Activated CD4-positive, alpha-beta T cell treated with anti-CD3 and anti-CD28 coated beads for 4 hours (primary cell): ENCODE data around the gene ADORA2A.

Experiments used
- DNase-seq, 2 donors: peaks; one replicate each; pipeline ENCODE4 v3.0.0-alpha.2; 2020

ADORA2A gene

DNA sequence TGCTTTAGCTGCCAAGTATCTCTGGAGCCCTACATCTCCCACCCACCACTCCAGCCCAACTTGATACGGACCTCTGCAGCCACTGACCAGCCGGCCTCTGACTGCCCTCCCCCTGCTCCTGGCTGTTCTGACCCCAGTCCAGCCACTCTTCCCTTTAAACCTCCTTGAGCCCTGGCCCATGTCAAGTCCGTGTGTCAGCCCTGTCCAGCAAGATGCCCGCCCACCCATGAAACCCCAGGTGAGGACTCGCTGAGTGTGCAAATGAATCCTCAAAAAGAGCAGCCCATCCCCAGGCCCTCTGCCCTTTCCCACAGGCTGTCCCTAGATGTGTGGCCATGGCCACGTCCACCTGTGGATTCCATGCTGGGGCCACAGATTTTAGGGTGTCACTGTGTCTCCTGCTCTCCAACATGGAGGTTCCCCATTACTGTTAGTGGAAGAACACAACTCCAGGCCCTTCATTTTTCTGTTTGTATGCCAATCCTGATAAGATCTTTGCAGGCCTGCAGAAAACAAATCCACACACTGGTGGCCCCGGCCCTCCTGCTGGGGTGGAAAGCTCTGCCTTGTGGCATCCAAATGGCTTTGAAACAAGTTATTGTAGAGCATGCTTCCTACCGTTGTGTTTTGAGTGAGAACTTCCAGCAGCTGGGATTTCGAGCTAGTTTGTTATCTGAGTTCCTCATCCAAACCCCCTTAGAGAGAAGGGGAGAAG lies 22.7 kb upstream of the ADORA2A start:
- no peak for DNase-seq

DNA sequence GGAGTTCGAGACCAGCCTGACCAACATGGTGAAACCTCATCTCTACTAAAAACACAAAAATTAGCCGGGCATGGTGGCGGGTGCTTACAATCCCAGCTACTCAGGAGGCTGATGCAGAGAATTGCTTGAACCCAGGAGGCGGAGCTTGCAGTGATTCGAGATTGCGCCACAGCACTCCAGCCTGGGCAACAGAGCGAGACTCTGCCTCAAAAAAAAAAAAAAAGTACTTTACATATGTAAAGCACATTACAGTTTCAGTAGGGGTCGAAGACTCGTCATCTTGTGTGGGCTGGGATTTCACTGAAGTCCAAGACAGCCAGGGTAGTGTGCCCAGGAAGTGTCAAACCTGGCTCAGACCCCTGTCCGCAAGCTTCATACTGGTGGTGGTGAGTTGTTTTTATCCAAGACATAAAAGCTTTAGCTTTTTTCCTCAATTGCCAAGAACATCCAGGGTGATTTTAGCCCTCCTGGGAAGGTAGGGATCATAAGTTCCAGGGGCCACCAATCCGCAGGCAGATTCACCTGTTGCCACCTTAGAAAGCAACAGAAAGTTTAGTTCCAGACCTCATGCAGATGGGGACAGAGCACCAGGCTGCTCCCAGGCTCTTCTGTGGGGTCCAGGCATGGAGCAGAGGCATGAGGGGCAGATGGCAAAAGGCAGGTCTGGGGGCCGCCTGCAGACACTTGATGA lies 21.6 kb upstream of the ADORA2A start:
- DNase-seq = no peak

DNA sequence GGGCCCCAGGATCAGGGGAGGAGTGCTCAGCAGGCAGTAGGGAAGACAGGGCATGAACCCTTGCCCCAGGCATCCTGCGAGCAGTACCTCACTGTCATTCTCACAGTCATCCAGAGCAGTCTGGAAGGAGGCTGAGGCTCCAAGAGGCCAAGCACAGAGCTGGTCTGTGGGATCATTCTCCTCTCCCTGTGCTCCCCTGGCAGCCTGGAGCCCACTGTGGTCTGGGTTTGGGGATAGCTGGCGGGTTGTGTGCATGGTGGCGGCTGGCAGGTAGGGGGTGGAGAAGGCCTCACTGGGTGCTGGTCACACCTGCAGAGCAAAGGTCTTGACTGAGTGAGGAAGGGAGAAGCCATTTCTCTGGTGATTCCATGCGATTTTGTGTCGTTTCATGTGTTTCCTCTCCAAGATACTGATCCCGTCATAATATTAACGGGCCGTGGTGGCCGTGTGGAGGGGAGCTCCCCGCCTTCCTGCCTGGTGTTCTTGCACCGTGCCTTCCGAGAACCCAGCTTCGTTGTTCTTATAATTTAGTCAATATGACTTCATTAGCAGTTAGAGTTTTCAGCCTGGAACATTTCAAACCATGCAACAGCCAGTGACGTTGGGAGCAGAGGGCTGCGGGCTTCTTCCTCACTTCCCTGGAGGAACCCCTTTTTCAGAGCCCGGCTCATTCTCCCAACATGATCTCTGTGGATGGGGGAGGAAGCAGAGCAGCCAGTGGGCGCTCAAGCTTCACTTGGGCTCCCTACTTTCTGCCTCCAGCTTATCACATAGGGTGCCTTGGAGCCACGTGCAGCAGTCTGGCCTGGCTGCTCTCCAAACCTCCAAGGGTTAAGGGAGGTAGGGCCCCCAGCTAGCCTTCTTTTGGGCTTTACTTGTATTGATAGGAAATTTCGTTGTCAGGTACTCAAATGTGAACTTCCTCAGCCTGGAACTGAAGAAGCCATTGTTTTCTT lies 20.8 kb upstream of the ADORA2A start:
- no peak for DNase-seq

DNA sequence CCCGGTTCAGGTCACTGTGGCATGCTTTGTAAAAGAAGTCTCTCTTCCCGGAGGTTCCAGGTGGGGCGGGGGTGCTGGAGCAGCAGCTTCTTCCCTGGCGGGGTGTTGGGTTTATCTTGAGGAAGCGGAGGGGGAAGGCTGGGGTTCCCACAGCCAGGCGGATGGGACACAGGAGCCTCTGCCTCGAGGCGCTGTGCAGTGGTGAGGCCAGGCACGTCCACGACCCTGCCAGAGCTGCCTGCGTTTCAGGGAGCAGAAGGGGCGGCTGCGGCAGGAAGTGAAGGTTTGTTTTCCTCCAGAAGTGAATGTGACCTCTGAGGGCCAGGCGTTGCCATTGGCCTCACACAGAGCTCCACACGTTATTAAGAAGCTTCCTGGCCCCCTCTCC lies 20.1 kb upstream of the ADORA2A start:
- DNase-seq = no peak

DNA sequence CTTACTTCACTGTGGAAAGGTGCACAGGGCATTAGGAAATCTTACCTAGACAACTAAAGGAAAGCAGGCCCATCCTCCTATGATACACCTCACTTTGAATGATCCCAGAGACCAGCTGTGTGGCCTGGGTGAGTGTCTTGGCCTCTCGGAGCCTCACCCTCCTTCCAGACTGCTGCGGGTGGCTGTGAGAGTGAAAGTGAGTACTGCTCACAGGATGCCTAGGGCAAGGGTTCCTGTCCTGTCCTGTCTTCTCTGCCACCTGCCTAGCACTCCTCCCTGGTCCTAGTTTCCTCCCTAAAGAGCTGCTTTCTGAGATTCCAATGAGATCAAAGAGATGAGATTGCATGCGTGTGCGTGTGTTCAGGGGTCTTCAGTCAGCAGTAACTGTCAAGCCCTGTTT lies 19.5 kb upstream of the ADORA2A start:
- DNase-seq = no peak

DNA sequence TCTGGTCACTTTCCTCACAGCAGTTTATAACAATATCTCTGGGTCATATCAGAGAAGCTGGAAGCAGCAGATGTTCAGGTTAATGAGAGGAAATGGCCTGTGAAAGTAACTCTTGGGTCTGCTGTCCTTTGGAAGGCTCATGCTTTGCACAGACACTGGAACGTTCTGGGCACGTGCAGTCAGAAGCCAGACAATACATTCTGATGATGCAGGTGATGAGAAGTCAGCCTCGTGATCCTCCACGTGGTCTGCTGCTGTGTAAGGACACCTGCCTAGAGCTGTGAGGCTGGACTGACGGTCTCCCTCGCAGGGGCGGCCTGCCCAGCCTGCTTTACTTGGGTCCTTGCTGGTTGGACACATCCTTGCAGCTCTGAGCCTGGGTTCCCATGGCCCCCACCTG lies 18.8 kb upstream of the ADORA2A start:
- no peak for DNase-seq

DNA sequence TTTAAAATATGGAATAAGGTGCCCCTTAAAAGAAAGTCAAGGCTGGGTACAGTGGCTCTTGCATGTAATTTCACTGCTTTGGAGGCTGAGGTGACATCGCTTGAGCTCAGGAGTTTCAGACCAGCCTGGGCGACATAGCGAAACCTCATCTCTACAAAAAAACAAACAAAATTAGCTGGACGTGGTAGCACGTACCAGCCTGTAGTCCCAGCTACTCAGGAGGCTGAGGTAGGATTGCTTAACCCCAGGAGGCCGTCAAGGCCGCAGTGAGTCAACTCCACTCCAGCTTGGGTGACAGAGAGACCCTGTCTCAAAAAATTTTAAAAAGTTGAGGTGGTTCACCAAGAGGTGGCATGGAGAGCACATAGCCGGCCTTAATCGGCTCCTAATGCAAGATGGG lies 17.7 kb upstream of the ADORA2A start:
- no peak for DNase-seq

DNA sequence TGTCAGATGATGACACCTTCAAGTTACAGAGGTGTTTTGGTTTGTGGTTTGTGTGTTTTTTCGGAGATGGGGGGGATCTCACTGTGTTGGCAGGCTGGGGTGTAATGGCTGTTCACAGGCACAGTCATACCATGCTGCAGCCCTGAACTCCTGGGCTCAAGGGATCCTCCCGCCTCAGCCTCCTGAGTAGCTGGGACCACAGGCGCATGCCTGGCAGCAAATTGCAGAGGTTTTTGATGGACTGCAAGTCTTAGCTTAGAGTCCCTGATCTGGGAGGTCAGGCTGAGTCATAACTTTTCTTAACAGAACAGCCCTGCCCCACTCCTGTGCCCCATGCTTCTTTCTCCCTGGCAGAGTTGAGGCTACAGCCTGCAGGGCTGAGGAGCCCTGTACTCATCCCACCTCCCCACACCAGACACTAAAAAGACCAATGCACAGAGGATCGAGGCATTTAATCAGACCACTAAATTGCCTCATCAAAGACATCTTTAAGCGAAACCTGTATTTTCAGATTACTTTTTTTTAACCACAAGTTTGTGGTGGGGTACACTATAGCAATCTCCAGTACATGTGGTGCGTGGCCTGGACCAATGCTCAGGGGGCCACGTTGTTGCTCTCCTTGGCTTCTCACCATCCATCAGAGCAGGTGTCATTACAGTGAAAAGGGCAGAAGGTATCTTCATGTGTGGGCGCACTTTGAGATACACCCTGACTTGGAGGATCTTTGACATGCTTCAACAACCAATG lies 17.1 kb upstream of the ADORA2A start:
- no peak for DNase-seq

DNA sequence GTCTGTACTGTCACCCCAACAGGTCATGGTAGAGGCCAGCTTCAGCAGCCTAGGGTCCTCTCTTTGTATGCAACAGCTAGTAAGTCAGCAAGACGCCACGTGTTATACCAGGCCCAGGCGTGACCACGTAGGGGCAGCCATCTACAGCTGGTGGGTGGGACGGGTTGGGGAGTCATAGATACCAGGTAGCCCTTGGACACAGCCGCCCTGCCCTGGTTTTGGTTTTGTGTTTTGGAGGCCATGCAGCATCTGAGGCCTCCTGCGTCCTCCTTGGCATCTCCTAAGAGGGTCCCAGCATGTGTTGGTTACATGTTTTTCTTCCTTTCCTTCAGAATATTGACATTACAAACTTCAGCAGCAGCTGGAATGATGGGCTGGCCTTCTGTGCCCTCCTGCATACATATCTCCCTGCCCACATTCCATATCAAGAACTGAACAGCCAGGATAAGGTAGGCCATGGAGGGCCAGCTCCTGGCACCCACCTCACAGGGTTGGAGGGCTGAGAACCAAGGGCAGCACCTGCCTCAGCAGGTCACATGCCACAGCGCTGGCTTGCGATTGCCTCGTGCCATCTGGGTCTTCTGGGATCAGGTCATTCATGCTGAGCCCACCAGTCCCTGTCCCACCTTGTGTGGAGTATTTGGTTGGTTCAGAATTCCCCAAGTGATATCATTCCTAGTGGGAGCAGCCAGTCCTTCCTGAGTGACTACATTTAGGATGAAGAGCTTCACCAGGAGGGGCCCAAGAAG lies 16.0 kb upstream of the ADORA2A start:
- DNase-seq = no peak

DNA sequence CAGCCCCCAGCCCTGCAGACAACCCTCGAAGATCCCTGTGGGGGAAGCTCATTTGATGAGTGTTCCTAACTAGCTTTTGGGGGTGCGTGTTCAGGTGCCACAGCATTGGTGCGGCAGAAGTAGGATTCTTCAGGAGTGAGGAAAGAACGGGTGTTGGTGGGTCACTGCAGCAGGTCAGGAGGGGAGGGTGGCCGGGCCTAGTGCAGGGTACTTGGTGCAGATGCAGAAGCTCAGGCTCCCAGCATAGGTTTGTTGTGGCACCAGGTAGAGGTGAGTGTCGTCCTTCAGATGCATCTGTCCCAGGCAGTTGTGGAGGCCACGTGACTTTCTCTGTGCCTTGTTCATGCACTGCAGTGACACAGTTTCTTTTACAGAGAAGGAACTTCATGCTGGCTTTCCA lies 15.1 kb upstream of the ADORA2A start:
- DNase-seq = no peak

DNA sequence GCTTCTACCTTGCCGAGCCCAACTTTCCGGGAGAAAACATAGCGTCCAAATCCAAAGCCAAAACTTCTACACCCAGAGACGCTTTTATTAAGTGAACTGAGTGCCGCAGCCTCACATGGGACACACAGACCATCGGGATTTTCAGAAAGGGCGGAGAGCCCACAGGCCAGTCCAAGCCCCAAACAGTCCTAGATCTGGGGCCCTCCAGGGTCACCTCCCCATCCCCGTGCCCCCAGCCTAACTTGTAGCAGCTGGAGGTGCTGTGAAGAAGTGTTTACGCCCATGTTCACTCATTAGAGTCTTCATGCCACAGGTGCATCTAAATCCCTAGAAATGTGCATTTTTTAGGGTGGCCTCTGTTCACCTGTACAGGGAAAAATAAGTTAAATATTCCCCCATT lies 14.1 kb upstream of the ADORA2A start:
- no peak for DNase-seq

DNA sequence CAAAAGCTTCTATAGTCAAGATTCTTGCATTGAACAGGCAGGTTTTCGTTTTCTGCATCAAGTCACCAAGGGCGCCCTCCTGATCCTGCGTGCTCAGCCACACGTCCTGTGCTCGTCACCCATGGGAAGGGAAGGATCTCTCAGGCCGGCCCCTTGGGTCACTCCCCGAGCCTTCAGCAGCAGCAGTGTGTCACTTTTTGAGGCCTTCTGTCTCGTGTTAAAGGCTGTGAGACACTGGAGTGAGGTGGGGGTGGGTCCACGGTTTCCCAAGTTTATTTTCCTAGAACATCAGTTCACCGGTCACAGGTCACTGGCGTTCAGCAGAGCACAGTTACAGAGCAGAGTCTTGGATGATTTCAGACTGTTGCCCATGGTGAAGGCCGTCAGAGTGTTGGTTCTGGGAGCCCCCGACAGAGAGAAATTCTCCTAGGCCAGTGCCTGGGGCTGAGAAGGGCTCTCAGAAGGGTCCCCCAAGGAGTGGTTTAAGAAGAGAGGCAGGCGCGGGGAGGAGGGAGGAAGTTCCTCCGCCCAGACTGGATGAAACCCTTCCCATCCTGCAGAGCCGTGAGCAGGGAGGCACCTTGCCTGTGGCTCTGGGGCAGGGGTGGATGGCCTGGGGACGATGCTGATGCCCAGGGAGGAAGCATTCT lies 13.5 kb upstream of the ADORA2A start:
- no peak for DNase-seq

DNA sequence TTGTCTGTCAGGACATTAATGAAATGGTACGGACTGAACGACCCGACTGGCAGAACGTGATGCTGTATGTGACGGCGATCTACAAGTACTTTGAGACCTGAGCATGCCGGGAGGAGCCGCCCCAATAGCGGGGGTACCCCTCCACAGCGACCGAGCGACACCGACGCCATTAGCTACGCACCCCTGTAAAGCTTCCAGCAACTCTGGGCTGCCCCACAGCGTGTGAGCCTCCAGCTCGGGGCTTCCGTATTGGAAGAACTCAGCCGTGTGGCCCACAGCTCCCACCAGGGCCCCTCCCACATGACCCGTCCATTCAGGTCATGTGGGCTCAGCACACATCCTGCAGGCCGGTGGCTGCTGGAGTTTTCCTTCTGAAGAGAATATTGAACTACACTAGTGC lies 12.9 kb upstream of the ADORA2A start:
- DNase-seq = no peak

DNA sequence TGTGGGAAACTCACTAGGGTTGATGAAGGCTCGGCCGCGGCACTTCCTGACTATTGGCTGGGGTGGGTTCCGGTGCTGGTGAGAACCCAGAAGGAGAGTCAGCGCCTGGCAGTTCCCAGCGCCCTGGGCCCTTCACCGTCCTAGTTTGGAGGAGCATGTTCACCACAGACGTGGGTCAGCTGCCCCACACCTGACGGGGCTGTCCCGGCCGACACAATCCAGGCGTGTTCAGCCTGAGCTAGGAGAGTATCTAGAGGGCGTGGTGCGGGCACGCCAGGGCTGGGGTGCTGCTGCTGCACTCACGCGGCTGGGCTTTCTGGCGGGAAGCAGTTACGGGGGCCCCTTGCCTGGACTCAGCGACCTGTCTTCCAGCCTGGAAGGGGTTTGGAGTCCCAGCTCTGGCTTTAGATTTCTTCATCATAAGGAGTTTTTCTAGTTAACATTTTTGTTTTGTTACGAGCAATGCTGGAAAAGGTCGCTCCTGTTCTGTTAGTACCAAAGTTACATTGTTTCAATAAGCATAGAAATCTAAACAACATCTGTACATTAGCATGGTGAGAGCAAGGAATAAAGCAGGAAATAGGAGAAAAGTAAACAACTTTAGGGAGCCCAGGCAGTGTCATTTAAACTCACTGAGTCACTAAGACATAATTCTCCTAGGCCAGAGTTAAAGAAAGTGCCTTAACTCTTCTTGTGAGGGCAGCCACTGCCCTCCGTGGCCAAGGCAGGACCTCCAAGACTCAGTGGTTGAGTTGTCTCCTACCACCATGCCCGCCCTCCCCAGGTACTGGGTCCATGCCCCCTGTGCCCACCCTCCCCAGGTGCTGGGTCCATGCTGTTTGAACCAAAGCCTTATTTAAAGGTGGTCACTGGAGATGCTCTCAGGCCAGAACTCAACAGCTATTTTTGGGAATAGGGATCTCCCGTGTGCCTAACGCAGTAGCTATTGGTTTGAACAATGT lies 12.1 kb upstream of the ADORA2A start:
- no peak for DNase-seq

DNA sequence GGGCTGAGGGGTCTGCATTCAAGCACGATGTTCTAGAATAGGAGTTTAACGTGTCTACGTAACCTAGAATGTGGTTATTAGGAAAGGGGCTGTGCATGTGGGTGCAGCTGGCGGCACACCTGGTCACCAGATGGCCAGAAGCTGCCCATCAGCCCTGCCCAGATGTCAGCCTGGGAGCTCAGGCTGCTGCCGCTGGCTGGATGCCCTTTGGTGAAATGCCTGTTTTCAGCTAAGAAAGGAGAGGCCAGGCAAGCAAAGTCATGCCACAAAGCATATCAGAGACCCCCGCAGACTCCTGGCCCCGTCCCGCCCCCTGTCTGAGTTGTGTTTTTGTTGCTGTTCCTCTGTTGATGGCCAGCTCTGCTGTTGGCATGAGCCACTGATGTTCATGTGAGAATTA lies 11.3 kb upstream of the ADORA2A start:
- no peak for DNase-seq

DNA sequence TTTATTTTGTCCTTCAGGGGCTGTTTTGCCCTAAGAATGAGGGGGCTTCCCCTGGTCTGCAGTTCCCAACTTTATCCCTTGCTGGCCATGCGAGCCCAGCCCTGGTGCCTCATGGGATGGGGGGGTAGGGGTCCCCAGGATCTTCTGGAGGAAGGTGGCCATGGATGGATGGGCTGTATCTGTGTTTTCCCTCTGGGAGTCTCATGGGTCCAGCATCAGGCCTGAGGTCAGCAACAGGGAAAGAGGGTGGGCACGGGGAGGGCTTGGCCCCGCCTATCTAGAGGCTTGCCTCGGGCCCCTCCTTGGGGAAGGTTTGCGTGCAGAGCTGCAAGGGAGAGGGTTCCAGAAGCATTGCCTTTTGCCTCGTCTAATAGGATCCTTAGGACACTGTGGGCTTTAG lies 10.8 kb upstream of the ADORA2A start:
- DNase-seq = no peak

DNA sequence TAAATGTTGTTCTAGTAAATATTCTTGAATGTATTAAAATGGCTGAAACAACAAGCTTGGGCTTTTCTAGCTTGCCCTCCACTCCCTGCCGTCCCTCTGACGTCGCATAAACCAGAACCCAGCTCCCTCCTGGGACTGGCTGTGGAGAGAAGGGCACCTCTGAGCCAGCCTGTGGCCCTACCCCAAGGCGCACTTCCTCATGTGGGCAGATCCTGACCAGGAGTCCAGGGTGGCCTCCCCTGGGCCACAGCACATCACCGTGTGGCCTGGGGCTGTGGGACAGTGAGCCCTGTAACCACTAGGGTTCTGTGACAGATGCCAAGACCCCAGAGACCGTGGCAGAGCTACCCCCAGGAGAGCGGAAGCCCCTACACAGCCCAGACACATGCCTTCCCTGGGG lies 10.2 kb upstream of the ADORA2A start:
- no peak for DNase-seq

DNA sequence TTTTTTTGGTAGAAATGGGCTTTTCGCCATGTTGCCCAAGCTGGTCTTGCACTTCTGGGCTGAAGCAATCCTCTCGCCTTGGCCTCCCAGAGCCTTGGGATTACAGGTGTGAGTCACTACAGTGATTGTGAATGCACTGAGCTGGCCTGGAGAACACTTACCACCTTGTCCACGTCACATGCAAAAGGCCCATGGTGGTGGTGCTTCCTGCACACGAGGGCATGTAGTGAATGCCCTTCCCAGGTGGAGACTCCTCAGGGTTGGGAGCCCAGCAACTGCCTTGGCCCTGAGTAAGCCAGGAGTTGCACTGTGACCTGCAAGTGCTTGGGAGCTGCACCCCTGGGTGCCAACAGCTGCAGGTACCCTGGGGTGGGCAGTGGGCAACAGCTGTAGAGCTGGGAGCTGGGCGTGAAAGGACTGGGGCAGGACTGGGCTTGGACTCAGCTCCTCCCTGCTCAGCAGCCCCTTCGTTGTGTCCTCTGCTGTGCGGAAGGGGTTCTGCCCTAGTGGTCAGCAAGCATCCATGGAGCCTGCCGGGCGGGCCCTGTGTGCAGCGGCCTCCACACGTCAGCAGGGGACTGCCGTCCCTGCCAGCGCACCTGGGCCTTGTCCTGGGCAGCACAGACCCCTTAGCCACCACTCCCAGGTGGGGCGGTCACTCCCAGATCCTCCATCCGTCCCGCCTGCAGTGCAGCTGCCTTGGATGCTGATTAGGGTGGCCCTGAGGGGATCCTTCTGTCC lies 9.3 kb upstream of the ADORA2A start:
- no peak for DNase-seq

DNA sequence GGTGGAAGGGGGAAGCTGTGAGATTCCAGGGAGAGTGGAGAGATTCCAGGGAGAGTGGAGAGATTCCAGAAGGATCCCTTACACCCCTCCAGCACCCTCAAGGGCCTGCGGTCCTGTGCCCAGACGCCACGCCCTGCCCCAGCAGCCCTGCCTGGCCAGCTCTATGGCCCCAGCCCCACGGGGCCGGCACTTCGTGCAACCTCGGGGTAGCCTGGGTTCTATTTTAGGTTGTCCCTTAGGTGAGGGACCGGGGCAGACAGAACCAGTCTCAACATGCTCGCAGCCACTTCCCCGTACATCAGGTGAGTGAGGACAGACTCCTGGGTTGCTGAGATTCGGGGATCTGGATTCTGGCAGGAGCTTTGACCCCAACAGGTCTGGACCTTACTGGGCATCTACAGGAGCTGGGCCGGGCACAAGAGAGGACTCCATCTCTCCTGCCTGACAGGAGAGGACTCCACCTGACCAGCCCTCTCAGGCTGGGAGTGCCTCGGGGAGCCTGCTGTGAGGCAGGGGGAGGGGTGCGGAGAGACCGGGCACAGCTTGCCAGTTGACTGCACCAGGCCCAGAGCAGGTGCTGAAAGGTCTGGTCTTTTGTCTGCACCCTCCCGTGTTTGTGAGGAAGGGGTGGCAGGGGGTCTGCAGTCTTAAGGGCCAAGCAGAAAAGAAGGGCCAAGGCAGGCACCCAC lies 8.5 kb upstream of the ADORA2A start:
- no peak for DNase-seq
